Gastroesophageal sphincter (tissue), 4 donors: ENCODE data around the gene MAML2. TPM values are rescaled to one million over a fixed set of nuclear protein-coding genes. Genes with fewer than 3 reads are reported as not detected.
A peak's percentile ranks its signal among the peaks of the same experiment; 100 is the strongest.

Experiments used
- ATAC-seq: fragments of 150-250 bp; one replicate; pipeline ENCODE4 v1.9.1; 2016; ENCODE audit warnings: mild to moderate bottlenecking, moderate library complexity
- H3K27ac ChIP-seq, 4 donors: fragments of 200-600 bp; sonication (generic) in 3 of 4; 1 replicate in 3 of 4; 2 replicates in 1 of 4; pipeline ENCODE4 v1.5.1; 2016 to 2019
- H3K27me3 ChIP-seq: fragments of 200-600 bp; sonication (generic); one replicate; pipeline ENCODE4 v1.5.1; 2019
- H3K36me3 ChIP-seq, 2 donors: fragments of 200-600 bp; sonication (generic); one replicate each; pipeline ENCODE4 v1.5.1; 2019; ENCODE audit warnings: control low read depth in 1 of 2
- H3K4me1 ChIP-seq, 3 donors: fragments of 200-600 bp; sonication (generic); 1 replicate in 2 of 3; 2 replicates in 1 of 3; pipeline ENCODE4 v1.5.1; 2016 to 2019; ENCODE audit warnings: control low read depth in 2 of 3
- H3K4me3 ChIP-seq, 2 donors: fragments of 200-600 bp; sonication (generic); one replicate each; pipeline ENCODE4 v1.5.1; 2019; ENCODE audit warnings: mild to moderate bottlenecking in 1 of 2, moderate library complexity in 1 of 2
- H3K9me3 ChIP-seq, 3 donors: fragments of 200-600 bp; sonication (generic); one replicate each; pipeline ENCODE4 v1.5.1; 2017 to 2019; ENCODE audit warnings: control low read depth in 2 of 3
- EP300 ChIP-seq: sonication (generic); formaldehyde crosslinking; IDR thresholded peaks from one replicate; pipeline ENCODE4 v1.6.1; 2017; ENCODE audit warnings: antibody characterized with exemption, mild to moderate bottlenecking
- POLR2A ChIP-seq, 2 donors: fragments of 450-650 bp; IDR thresholded peaks; one replicate each; pipeline ENCODE4 v1.6.1; 2017; ENCODE audit warnings: antibody characterized with exemption in 2 of 2, mild to moderate bottlenecking in 2 of 2, moderate library complexity in 1 of 2
- POLR2AphosphoS5 ChIP-seq: sonication (generic); formaldehyde crosslinking; IDR thresholded peaks from one replicate; pipeline ENCODE4 v1.6.1; 2017; ENCODE audit warnings: antibody characterized with exemption
- WGBS, 2 donors: methylation state at CpG; one replicate each; pipeline ENCODE4 v1.1.5; 2018; ENCODE audit warnings: low coverage in 1 of 2; 5-methylcytosine and 5-hydroxymethylcytosine counted together
- total RNA-seq, 4 donors: library from RNA; depleted of rRNA; stranded (reverse); fragments of >200 nt; gene quantifications; one replicate each; pipeline ENCODE4 v1.1.0, GENCODE V29; 2016
- TF ChIP-seq, protein P1 (sequence below), 4 experiments: fragments of 200-600 bp in 2 of 4; fragments of 450-650 bp in 2 of 4; sonication (generic) in 1 of 4; IDR thresholded peaks; one replicate each; pipeline ENCODE4 v1.5.1; 2017 to 2019; ENCODE audit warnings: antibody characterized with exemption in 4 of 4, mild to moderate bottlenecking in 2 of 4, moderate library complexity in 2 of 4

Gene MAML2
- total RNA-seq, 4 donors from 2014 or later, result 15.8 to 31.8 (median 23.7) TPM

DNA sequence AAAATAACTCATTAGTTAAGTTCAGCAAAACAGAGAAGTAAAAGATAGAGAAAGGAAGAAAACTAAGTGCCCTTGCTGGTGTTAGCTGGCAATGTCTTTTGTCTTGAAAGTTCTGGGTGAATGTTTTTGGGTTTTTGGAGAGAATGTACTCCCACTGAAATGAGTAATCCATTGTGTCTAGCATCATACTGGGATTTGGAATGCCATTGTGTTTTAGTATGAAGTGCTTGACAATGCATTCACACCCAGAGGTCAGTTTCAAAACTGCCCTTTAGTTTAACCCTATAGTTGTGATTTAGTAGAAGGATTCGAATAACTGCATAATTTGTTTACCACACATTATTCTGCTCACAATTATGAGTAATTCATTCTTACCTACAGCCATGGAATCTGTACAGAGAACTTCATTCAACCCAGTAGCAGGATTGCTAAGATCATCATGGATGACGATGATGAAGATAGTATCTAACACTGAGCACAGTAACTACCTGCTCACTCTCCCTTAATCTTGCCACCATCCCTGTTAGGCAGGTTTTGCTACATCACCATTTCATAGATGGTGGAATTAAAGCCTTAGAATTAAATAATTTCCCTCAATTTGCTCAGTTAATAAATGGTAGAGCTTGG, 33.9 kb downstream of the MAML2 start:
- Histone ChIP-seq H3K27me3 (no peaks in the 10 kb centered on the region), H3K4me1 (peaks cover 26 to 92% (median 39%) of the 10 kb centered on the region in 3 donors), H3K36me3 (no peaks in the 10 kb centered on the region), H3K9me3 (no peaks in the 10 kb centered on the region), H3K4me3 (no peak overlapping the region), H3K27ac (peak overlapping the region in 3 of 4 donors; percentile 8 to 26 (median 20))
- 69 to 91% methylated on average over 2 of the region's 2 CpGs for WGBS, 2 donors
- no peak for ATAC-seq
- TF ChIP-seq POLR2AphosphoS5, result no peak
- no peak for TF ChIP-seq POLR2A (IDR thresholded peaks at IDR 0.05)
- TF ChIP-seq, protein P1, sequence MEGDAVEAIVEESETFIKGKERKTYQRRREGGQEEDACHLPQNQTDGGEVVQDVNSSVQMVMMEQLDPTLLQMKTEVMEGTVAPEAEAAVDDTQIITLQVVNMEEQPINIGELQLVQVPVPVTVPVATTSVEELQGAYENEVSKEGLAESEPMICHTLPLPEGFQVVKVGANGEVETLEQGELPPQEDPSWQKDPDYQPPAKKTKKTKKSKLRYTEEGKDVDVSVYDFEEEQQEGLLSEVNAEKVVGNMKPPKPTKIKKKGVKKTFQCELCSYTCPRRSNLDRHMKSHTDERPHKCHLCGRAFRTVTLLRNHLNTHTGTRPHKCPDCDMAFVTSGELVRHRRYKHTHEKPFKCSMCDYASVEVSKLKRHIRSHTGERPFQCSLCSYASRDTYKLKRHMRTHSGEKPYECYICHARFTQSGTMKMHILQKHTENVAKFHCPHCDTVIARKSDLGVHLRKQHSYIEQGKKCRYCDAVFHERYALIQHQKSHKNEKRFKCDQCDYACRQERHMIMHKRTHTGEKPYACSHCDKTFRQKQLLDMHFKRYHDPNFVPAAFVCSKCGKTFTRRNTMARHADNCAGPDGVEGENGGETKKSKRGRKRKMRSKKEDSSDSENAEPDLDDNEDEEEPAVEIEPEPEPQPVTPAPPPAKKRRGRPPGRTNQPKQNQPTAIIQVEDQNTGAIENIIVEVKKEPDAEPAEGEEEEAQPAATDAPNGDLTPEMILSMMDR (IDR thresholded peaks at IDR 0.05), result no peak
- no peak for TF ChIP-seq EP300

DNA sequence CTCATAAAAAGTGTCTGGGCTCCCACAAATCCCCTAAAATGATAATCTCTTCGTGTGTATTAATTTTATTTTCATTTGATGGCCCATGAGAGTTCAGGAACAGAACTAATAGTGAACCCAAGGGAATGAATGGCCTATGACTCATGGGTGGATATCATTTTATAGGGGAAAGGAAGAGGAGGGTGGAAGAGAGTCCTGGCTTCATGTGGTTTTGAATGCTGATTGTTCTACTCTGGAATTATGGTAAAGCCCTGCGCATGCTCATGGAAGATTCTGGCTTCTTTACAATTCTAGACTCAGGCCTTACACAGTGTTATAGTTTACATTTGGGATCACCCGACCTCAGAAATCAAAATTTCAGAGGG, 35.2 kb downstream of the MAML2 start:
- no peak for ATAC-seq
- TF ChIP-seq EP300 (no peak), POLR2AphosphoS5 (peak; percentile 2)
- TF ChIP-seq, protein P1 (IDR thresholded peaks at IDR 0.05), result no peak
- Histone ChIP-seq H3K27ac (peak overlapping the region; percentile 79 to 87 (median 84)), H3K36me3 (no peaks in the 10 kb centered on the region), H3K4me1 (peaks cover 28 to 91% (median 39%) of the 10 kb centered on the region in 3 donors), H3K4me3 (peak overlapping the region in 1 of 2 donors; percentile 37), H3K9me3 (no peaks in the 10 kb centered on the region), H3K27me3 (no peaks in the 10 kb centered on the region)
- WGBS, 2 donors, result 6 to 12% methylated on average over 2 to 3 of the region's 3 CpGs

DNA sequence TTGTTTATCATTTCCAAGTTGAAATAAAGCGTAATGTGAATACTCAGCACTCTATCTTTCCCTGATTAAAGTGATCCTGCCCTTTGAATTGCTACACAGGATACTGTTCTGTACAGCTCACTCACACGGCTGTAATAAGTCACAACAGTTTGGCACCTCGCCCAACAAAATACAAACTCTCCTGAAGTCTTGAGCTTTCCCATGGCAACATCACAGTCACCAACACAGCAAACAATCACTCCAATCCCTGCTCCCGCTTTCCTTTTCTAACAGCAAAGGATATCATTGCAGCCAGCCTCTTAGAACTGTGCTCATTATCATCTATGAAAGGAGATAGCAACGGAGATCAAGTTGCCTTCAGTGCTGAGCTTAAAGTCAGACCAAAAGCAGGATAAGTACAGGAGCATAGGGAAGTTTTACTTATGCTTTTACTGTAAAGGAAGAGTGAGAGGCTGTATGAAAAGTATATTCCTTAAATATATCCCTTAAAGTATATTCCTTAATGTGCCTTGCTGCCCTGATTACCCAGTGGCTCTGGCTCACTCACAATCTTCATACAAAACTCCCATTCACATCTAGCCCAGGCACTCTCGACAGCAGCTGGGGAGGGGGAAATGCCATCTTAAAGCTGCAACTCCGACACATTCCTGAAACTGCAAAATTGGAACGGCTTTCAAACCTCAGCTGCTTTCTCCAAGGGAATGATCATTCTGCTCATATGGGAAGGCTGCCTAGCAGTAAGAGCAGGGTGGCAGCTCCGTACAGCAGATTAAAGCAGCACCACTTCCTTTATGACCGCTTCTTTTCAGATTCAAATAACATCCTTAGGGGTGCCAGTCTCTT, 35.8 kb downstream of the MAML2 start:
- 0 to 9% methylated on average over 9 to 10 of the region's 10 CpGs for WGBS, 2 donors
- ATAC-seq, result peak; percentile 92
- no peaks in the 10 kb centered on the region for H3K36me3 ChIP-seq
- TF ChIP-seq POLR2A (IDR thresholded peaks at IDR 0.05) (no peak), POLR2AphosphoS5 (peak; percentile 77), EP300 (no peak)
- TF ChIP-seq, protein P1 (IDR thresholded peaks at IDR 0.05), result no peak
- H3K4me1 ChIP-seq, result peaks cover 29 to 92% (median 39%) of the 10 kb centered on the region in 3 donors
- H3K4me3 ChIP-seq, result peak overlapping the region; percentile 34 to 37
- no peaks in the 10 kb centered on the region for H3K27me3 ChIP-seq
- no peaks in the 10 kb centered on the region for H3K9me3 ChIP-seq
- H3K27ac ChIP-seq, result peak overlapping the region; percentile 79 to 87 (median 84)

DNA sequence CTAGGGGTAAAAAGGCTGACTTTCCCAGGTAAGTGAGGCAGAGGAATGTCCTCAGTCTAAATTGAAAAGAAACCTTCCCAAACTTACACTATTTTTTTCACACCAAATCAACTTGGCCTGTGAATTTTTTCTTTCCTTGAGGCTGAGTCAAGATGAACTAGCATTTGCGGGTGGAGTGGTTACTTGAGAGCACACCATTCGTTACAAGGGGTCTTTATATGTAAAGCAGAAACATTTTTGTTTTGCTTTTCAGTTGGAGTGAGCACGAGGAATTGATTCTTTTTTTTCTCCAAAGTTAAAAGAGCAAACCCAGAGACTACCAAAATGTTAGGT, 36.4 kb downstream of the MAML2 start:
- peak overlapping the region; percentile 34 to 37 for H3K4me3 ChIP-seq
- peak overlapping the region; percentile 79 to 87 (median 84) for H3K27ac ChIP-seq
- TF ChIP-seq POLR2AphosphoS5, result no peak
- 0 to 2% methylated on average over 3 of the region's 3 CpGs for WGBS, 2 donors
- H3K36me3 ChIP-seq, result no peaks in the 10 kb centered on the region
- H3K9me3 ChIP-seq, result no peaks in the 10 kb centered on the region
- peaks cover 29 to 87% (median 37%) of the 10 kb centered on the region in 3 donors for H3K4me1 ChIP-seq
- no peaks in the 10 kb centered on the region for H3K27me3 ChIP-seq
- ATAC-seq, result no peak

DNA sequence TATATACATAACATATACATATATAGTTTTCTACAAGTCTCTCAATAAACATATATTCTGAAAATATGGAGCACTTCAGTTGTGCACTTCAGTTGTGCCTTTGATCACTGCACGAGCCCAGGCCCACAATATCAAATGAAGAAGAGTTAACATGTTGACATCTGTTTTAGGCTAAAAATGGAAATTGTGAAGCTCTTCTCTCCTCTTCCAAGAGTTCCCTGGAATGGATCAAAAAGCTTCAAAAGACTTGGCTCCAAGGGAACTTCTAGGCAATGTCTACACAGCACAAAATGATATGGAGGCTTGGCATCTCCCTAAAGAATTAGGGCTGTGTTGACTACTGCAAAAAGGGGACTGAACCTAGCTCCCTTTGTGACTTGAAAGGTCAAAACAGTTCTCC, 36.9 kb downstream of the MAML2 start:
- H3K27me3 ChIP-seq, result no peaks in the 10 kb centered on the region
- no peak overlapping the region for H3K4me3 ChIP-seq
- no peak for TF ChIP-seq EP300
- TF ChIP-seq, protein P1 (IDR thresholded peaks at IDR 0.05), result no peak
- no peak for TF ChIP-seq POLR2AphosphoS5
- no peak for TF ChIP-seq POLR2A (IDR thresholded peaks at IDR 0.05)
- no peak for ATAC-seq
- H3K27ac ChIP-seq, result peak overlapping the region; percentile 79 to 87 (median 84)
- H3K4me1 ChIP-seq, result peaks cover 29 to 82% (median 32%) of the 10 kb centered on the region in 3 donors
- WGBS, 2 donors, result 42 to 67% methylated on average over 1 of the region's 1 CpG
- no peaks in the 10 kb centered on the region for H3K9me3 ChIP-seq
- H3K36me3 ChIP-seq, result no peaks in the 10 kb centered on the region
